Measurements from ENCODE around the gene KCND2. TPM values are rescaled to one million over a fixed set of nuclear protein-coding genes. Genes with fewer than 3 reads are reported as not detected.
A peak's percentile ranks its signal among the peaks of the same experiment; 100 is the strongest.

Gene KCND2
- total and polyA plus RNA-seq, 12 donors, result 0.04 to 0.64 (median 0.16) TPM; not detected in 4

DNA sequence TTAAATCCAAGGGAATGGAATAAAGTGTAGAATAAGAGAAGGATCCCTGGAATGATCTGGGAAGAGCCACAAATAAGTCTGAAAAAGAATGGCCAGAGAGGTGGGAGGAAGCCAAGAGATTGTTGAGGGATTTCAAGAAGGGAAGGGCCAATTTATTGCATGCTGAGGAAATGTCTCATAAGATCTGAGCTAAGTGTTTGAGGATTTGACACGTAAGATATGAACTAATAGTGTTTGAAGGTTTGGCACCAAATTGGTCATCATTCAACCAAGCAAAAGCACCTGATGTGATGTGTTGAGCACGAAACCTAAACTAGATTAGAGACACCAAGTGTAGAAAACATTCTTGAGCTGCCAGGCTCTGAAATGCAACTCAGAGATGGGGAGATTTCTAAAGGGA, 487.1 kb downstream of the KCND2 start:
- Histone ChIP-seq H3K4me1 (no peaks in the 10 kb centered on the region), H3K27me3 (peaks cover 0 to 4% (median 0%) of the 10 kb centered on the region in 7 donors)
- TF ChIP-seq, protein P1, sequence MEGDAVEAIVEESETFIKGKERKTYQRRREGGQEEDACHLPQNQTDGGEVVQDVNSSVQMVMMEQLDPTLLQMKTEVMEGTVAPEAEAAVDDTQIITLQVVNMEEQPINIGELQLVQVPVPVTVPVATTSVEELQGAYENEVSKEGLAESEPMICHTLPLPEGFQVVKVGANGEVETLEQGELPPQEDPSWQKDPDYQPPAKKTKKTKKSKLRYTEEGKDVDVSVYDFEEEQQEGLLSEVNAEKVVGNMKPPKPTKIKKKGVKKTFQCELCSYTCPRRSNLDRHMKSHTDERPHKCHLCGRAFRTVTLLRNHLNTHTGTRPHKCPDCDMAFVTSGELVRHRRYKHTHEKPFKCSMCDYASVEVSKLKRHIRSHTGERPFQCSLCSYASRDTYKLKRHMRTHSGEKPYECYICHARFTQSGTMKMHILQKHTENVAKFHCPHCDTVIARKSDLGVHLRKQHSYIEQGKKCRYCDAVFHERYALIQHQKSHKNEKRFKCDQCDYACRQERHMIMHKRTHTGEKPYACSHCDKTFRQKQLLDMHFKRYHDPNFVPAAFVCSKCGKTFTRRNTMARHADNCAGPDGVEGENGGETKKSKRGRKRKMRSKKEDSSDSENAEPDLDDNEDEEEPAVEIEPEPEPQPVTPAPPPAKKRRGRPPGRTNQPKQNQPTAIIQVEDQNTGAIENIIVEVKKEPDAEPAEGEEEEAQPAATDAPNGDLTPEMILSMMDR (IDR thresholded peaks at IDR 0.05), result no peak

DNA sequence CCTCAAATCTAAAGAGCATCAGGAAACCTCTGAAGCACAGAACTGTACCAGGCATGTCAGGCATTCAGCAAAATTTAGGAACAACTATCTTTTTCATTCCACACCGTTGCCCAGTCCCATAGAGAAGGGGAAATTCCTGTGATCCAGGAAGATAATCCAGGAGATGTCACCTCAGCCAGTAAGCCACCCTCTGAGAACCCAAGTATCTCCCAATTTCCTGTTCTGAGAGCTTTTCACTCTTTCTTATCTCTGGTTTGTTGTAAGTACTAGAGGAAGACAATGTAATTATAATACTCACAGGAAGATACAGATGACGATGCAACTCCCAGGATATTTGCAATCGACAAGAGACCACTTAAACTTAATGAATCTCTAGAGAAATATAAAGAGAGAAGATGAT, 487.9 kb downstream of the KCND2 start:
- H3K4me3 ChIP-seq, result no peak overlapping the region
- DNase-seq, result no peak
- ATAC-seq, result no peak
- TF ChIP-seq, protein P1 (IDR thresholded peaks at IDR 0.05), result no peak
- H3K36me3 ChIP-seq, result no peaks in the 10 kb centered on the region
- no peak overlapping the region for H3K27ac ChIP-seq
- H3K27me3 ChIP-seq, result peaks cover 0 to 4% (median 0%) of the 10 kb centered on the region in 7 donors
- intact Hi-C loops (cut with DNase I), result no loop called here
- no peaks in the 10 kb centered on the region for H3K9me3 ChIP-seq
- 31 to 41% methylated on average over 3 of the region's 3 CpGs for WGBS, 2 donors
- no peaks in the 10 kb centered on the region for H3K4me1 ChIP-seq

More for the DNA sequence above, 487.1 kb downstream of the KCND2 start:
- intact Hi-C loops (cut with DNase I), result no loop called here
- Histone ChIP-seq H3K9me3 (no peaks in the 10 kb centered on the region), H3K36me3 (no peaks in the 10 kb centered on the region), H3K4me3 (no peak overlapping the region), H3K27ac (no peak overlapping the region)
- ATAC-seq (no peak), DNase-seq (no peak)
- WGBS, 2 donors, result 82 to 84% methylated on average over 2 of the region's 2 CpGs

DNA sequence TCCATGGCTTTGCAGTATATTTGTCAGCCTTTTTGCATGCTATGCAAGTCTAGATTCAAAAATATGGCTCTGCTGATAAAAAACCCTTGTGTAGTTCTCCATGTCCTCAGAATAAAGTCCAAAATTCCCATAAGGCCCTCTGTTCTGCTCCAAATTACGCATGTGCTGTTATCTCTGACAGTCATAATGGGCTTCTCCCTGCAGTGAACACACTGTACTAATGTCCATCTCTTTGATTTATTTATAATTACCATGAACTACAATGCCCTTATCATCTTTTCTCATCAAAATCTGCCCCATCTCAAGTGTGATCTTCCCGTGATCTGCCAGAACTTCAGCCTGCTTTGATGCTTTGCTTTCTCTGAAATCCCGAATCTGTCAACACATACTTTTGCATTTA, 497.2 kb downstream of the KCND2 start:
- ATAC-seq (peak in 1 of 8 donors; percentile 65), DNase-seq (no peak)
- no peaks in the 10 kb centered on the region for H3K27me3 ChIP-seq
- no peaks in the 10 kb centered on the region for H3K4me1 ChIP-seq
- TF ChIP-seq, protein P1 (IDR thresholded peaks at IDR 0.05), result no peak
- H3K27ac ChIP-seq, result no peak overlapping the region
- intact Hi-C loops (cut with DNase I), result no loop called here
- H3K4me3 ChIP-seq, result no peak overlapping the region
- H3K9me3 ChIP-seq, result no peaks in the 10 kb centered on the region
- WGBS, 2 donors, result 76 to 86% methylated on average over 3 of the region's 3 CpGs
- no peaks in the 10 kb centered on the region for H3K36me3 ChIP-seq

DNA sequence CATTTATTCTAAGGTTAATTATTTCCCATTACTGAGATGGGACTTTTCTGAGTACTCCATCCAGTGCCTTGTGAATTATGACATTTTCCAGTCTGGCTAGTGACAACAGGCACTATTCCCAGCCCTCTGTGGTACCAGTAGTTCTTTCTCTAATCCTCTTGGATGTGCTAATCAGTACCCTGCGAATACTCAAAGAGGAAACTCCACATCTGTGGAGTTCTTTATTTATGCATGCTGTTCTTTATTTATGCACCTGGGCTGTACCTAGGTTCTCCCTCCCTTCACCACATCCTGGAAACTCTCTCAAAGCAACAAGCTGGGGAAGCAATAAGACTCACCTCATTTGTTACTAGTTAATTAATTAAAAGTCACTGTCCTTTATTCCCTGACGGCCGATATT, 501.5 kb downstream of the KCND2 start:
- H3K27ac ChIP-seq, result no peak overlapping the region
- no peaks in the 10 kb centered on the region for H3K4me1 ChIP-seq
- no peaks in the 10 kb centered on the region for H3K36me3 ChIP-seq
- ATAC-seq (peak in 1 of 8 donors; percentile 47), DNase-seq (no peak)
- H3K4me3 ChIP-seq, result no peak overlapping the region
- intact Hi-C loops (cut with DNase I), result no loop called here
- WGBS, 2 donors, result 65 to 76% methylated on average over 3 of the region's 3 CpGs
- H3K27me3 ChIP-seq, result no peaks in the 10 kb centered on the region
- TF ChIP-seq, protein P1 (IDR thresholded peaks at IDR 0.05), result no peak
- no peaks in the 10 kb centered on the region for H3K9me3 ChIP-seq

Measured in heart right ventricle (tissue), 16 donors.